ENCODE measurements around the gene ZBTB12. TPM values are rescaled to one million over a fixed set of nuclear protein-coding genes. Genes with fewer than 3 reads are reported as not detected.
A peak's percentile ranks its signal among the peaks of the same experiment; 100 is the strongest.
"Not testable (repeated sequence)": the region's sequence is repeated elsewhere in the genome, so short reads cannot be mapped to it uniquely, and the experiment has no call there.

ZBTB12 gene
- total RNA-seq, 1 donor from 2014 or later = 37.1 TPM

DNA sequence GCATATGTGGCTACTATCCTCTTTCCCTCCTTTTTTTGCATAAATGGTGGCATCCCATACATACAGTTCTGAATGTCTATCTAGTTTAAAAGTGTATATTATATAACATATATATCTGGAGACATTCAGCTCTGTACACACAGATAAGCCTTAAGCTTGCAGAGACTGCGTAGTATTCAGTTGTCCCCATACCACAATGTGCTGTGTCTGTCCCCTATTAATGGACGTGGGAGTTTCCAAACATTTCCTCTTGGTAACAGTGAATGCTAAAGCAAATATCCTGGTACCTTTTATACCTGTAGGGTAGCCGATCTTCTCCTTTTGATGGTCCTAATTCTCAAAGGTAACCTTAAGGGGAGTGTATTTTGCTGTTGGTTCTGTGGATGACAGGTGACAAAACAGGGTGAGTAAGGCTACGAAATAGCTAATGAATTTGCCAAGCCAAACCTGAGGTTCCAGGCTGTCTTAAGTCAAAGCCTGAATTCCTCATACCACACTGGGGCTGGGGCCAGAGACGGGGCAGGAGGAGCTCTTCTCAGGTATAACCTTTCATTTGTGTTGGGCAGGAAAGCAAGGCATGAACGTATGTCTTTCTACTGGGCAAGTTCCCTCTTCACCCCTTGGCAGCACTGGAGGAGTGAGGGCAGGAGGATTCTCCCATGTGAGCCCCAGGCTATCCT lies 17.9 kb upstream of the ZBTB12 start:
- Mint-ChIP-seq H3K36me3 (no peaks in the 10 kb centered on the region), H3K4me3 (no peak overlapping the region), H3K9me3 (no peaks in the 10 kb centered on the region), H3K4me1 (peaks cover 8% of the 10 kb centered on the region), H3K27ac (no peak overlapping the region), H3K27me3 (ENCODE audit: low read depth) (no peaks in the 10 kb centered on the region)
- TF ChIP-seq, protein P1, sequence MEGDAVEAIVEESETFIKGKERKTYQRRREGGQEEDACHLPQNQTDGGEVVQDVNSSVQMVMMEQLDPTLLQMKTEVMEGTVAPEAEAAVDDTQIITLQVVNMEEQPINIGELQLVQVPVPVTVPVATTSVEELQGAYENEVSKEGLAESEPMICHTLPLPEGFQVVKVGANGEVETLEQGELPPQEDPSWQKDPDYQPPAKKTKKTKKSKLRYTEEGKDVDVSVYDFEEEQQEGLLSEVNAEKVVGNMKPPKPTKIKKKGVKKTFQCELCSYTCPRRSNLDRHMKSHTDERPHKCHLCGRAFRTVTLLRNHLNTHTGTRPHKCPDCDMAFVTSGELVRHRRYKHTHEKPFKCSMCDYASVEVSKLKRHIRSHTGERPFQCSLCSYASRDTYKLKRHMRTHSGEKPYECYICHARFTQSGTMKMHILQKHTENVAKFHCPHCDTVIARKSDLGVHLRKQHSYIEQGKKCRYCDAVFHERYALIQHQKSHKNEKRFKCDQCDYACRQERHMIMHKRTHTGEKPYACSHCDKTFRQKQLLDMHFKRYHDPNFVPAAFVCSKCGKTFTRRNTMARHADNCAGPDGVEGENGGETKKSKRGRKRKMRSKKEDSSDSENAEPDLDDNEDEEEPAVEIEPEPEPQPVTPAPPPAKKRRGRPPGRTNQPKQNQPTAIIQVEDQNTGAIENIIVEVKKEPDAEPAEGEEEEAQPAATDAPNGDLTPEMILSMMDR (IDR thresholded peaks at IDR 0.05; ENCODE audit: unreplicated experiment) = no peak
- DNase-seq (ENCODE audit: low spot score in 2 of 2, unreplicated experiment in 2 of 2) = no peak

DNA sequence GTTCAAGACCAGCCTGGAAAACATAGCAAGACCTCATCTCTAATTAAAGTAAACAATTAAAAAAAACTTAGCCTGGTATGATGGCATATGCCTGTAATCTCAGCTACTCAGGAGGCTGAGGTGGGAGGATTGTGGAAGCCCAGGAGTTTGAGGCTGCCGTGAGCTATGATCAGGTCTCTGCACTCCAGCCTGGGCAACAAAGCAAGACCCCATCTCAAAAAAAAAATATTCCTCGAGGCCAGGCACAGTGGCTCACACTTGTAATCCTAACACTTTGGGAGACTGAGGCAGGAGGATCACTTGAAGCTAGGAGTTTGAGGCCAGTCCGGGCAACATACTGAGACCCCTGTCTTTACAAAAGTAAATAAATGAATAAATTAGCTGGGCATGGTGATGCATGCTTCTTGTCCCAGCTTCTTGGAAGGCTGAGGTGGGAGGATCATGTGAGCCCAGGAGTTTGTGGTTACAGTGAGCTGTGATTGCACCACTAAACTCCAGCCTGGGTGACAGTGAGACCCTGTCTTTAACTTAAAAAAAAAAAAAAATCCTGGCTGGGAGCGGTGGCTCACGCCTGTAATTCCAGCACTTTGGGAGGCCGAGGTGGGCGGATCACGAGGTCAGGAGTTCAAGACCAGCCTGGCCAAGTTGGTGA lies 16.3 kb upstream of the ZBTB12 start:
- Mint-ChIP-seq H3K27me3 (ENCODE audit: low read depth) (no peaks in the 10 kb centered on the region), H3K36me3 (no peaks in the 10 kb centered on the region), H3K4me1 (peaks cover 8% of the 10 kb centered on the region), H3K4me3 (no peak overlapping the region), H3K9me3 (no peaks in the 10 kb centered on the region), H3K27ac (no peak overlapping the region)
- TF ChIP-seq, protein P1 (IDR thresholded peaks at IDR 0.05; ENCODE audit: unreplicated experiment) = no peak
- no peak for DNase-seq (ENCODE audit: low spot score in 2 of 2, unreplicated experiment in 2 of 2)

DNA sequence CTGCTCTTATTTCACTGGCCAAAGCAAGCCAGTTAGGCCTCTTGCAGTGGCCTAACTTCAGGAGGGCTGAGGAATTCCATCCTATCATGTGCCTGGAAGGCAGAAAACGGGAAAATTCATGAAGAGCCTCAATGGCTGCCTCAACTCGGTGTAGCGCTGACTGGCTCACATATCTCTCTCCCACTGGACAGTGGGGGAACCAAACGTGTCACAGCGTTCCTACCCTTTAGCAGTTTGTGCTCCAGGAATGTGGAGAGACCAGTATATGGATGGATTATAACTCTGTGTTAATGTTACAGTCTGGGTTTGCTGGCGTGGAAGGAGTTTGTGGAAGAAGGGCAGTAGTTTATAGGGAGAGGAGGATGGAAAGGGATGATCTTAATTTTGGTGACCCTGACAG lies 13.9 kb upstream of the ZBTB12 start:
- H3K4me3 Mint-ChIP-seq = no peak overlapping the region

DNA sequence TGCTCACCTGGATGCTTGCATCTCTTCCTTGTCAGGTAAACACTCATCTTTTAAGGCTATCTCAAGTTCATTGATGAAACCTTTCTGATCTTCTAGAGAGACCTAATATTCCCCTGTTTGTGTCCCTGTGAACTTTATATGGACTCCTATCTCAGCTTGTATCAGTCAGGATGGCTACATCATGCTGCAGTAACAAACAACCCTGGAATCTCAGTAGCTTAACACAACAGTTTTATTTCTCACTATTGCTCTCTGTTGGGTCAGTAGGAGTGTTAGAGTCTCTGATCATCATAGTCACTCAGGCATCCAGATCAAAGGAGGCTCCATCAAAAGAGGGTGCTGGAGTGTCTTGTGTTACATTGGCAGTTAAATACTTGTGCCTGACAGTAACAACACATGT lies 13.5 kb upstream of the ZBTB12 start:
- peaks cover 8% of the 10 kb centered on the region for H3K4me1 Mint-ChIP-seq
- no peak overlapping the region for H3K4me3 Mint-ChIP-seq
- H3K27ac Mint-ChIP-seq = no peak overlapping the region
- no peaks in the 10 kb centered on the region for H3K27me3 Mint-ChIP-seq (ENCODE audit: low read depth)
- TF ChIP-seq, protein P1 (IDR thresholded peaks at IDR 0.05; ENCODE audit: unreplicated experiment) = no peak
- H3K36me3 Mint-ChIP-seq = no peaks in the 10 kb centered on the region
- DNase-seq (ENCODE audit: low spot score in 2 of 2, unreplicated experiment in 2 of 2) = no peak
- no peaks in the 10 kb centered on the region for H3K9me3 Mint-ChIP-seq

More for the DNA sequence above, 13.9 kb upstream of the ZBTB12 start:
- no peaks in the 10 kb centered on the region for H3K9me3 Mint-ChIP-seq
- no peaks in the 10 kb centered on the region for H3K27me3 Mint-ChIP-seq (ENCODE audit: low read depth)
- peaks cover 8% of the 10 kb centered on the region for H3K4me1 Mint-ChIP-seq
- DNase-seq (ENCODE audit: low spot score in 2 of 2, unreplicated experiment in 2 of 2) = no peak
- no peaks in the 10 kb centered on the region for H3K36me3 Mint-ChIP-seq
- TF ChIP-seq, protein P1 (IDR thresholded peaks at IDR 0.05; ENCODE audit: unreplicated experiment) = no peak
- peak overlapping the region; percentile 1 for H3K27ac Mint-ChIP-seq

DNA sequence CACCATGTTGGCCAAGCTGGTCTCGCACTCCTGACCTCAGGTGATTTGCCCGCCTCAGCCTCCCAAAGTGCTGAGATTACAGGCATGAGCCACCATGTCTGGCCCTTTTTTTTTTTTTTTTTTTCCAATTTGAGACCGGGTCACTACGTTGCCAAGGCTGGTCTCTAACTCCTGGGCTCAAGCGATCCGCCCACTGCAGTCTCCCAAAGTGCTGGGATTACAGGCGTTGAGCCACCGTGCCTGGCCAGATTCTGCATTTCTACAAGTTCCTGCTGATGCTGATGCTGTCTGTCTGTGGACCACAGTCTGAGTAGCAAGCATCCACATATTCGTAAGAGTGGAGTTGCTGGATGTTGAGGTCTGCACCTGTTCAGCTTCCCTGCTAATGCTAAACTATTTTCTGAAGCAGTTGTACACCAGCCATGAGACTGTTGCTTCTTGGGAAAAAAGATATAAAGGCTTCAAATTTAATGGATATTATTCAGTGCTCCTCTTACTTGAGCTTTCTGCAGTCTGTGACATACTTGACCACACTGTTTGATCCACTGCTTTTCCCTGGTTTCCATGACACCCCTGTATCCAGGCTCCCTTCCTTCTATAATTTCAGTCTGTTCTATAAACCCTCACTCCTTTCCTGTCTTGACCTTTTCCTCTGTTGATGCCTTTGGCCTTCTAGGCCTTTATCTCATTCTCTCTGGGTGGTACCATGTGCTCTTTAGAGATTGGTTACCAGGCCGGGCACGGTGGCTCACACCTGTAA lies 10.1 kb upstream of the ZBTB12 start:
- H3K27ac Mint-ChIP-seq = no peak overlapping the region

DNA sequence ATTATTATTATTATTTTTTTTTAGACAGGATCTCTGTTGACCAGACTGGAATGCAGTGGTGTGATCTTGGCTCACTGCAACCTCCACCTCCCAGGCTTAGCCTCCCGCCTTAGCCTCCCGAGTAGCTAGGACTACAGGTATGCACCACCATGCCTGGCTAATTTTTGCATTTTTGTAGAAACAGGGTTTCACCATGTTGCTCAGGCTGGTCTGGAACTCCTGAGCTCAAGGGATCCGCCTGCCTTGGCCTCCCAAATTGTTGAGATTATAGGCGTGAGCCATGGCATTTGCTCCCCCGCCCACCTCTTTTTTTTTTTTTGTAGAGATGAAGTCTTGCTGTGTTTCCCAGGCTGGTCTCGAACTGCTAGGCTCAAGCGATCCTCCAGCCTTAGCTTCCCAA lies 7.4 kb upstream of the ZBTB12 start:
- H3K27me3 Mint-ChIP-seq (ENCODE audit: low read depth); H3K4me3 Mint-ChIP-seq; H3K4me1 Mint-ChIP-seq; H3K27ac Mint-ChIP-seq; DNase-seq (ENCODE audit: low spot score in 2 of 2, unreplicated experiment in 2 of 2); H3K36me3 Mint-ChIP-seq; H3K9me3 Mint-ChIP-seq: not testable (repeated sequence)

More for the DNA sequence above, 10.1 kb upstream of the ZBTB12 start:
- Mint-ChIP-seq H3K4me1 (peaks cover 4% of the 10 kb centered on the region), H3K9me3 (no peaks in the 10 kb centered on the region), H3K36me3 (no peaks in the 10 kb centered on the region), H3K27me3 (ENCODE audit: low read depth) (no peaks in the 10 kb centered on the region), H3K4me3 (no peak overlapping the region)
- TF ChIP-seq, protein P1 (IDR thresholded peaks at IDR 0.05; ENCODE audit: unreplicated experiment) = no peak
- DNase-seq (ENCODE audit: low spot score in 2 of 2, unreplicated experiment in 2 of 2) = no peak

All from mesothelial cell of epicardium (in vitro differentiated cells).